ENCODE results near the gene LRRC37A.
"Not testable (repeated sequence)": the region's sequence is repeated elsewhere in the genome, so short reads cannot be mapped to it uniquely, and the experiment has no call there.

Gene LRRC37A

GRCh38 chr17:46294831-46295230, at the start of gene LRRC37A:
TSS of gene LRRC37A (plus strand) at chr17:46295131. CDS start at chr17:46295134, 3 bp downstream.
- not testable (repeated sequence) for DNase-seq

- not testable (repeated sequence) for DNase-seq
Measured at GRCh38 chr17:46249153-46249552, 45.8 kb upstream of the LRRC37A start.

GRCh38 chr17:46252804-46253203, 42.1 kb upstream of the LRRC37A start:
- DNase-seq, result not testable (repeated sequence)

- not testable (repeated sequence) for DNase-seq
Measured at GRCh38 chr17:46253722-46254121, 41.2 kb upstream of the LRRC37A start.

- DNase-seq, result not testable (repeated sequence)
Measured at GRCh38 chr17:46254215-46254614, 40.7 kb upstream of the LRRC37A start.

- DNase-seq, result not testable (repeated sequence)
Measured at GRCh38 chr17:46256369-46256768, 38.6 kb upstream of the LRRC37A start.

- DNase-seq, result peak; percentile 4
Measured at GRCh38 chr17:46259845-46260661, 34.9 kb upstream of the LRRC37A start.

- no peak for DNase-seq
Measured at GRCh38 chr17:46262271-46262670, 32.7 kb upstream of the LRRC37A start.

GRCh38 chr17:46264456-46265198, 30.3 kb upstream of the LRRC37A start:
- DNase-seq, result no peak

GRCh38 chr17:46266063-46266655, 28.8 kb upstream of the LRRC37A start:
- DNase-seq, result peak; percentile 20

GRCh38 chr17:46266656-46267544, 28.0 kb upstream of the LRRC37A start:
- DNase-seq, result peak; percentile 62

GRCh38 chr17:46270032-46270431, 24.9 kb upstream of the LRRC37A start:
- DNase-seq, result no peak

GRCh38 chr17:46273541-46274236, 21.2 kb upstream of the LRRC37A start:
- DNase-seq, result no peak

- no peak for DNase-seq
Measured at GRCh38 chr17:46274238-46274637, 20.7 kb upstream of the LRRC37A start.

GRCh38 chr17:46276728-46277479, 18.0 kb upstream of the LRRC37A start:
- DNase-seq, result not testable (repeated sequence)

GRCh38 chr17:46281336-46281735, 13.6 kb upstream of the LRRC37A start:
- DNase-seq, result not testable (repeated sequence)

GRCh38 chr17:46282635-46283034, 12.3 kb upstream of the LRRC37A start:
- not testable (repeated sequence) for DNase-seq

GRCh38 chr17:46284467-46284866, 10.5 kb upstream of the LRRC37A start:
- not testable (repeated sequence) for DNase-seq

- DNase-seq, result not testable (repeated sequence)
Measured at GRCh38 chr17:46285500-46285899, 9.4 kb upstream of the LRRC37A start.

GRCh38 chr17:46286764-46287221, 8.1 kb upstream of the LRRC37A start:
- DNase-seq, result peak; percentile 79

- not testable (repeated sequence) for DNase-seq
Measured at GRCh38 chr17:46287587-46287986, 7.3 kb upstream of the LRRC37A start.

Measured in DMS79 treated with DMSO at 0.1 percent for 48 hours (cell line).